Tibial nerve (tissue), 4 donors: ENCODE data around the gene DRAM1. TPM values are rescaled to one million over a fixed set of nuclear protein-coding genes. Genes with fewer than 3 reads are reported as not detected.

ENCODE experiments used
- DNase-seq, 2 donors: peaks; one replicate each; pipeline ENCODE4 v3.0.0-alpha.2; 2019; ENCODE audit warnings: low spot score in 2 of 2
- H3K27ac ChIP-seq, 4 donors: fragments of 200-600 bp; sonication (generic) in 3 of 4; one replicate each; pipeline ENCODE4 v1.5.1; 2017 to 2019; ENCODE audit warnings: mild to moderate bottlenecking in 1 of 4
- H3K27me3 ChIP-seq, 2 donors: fragments of 200-600 bp; sonication (generic) in 1 of 2; one replicate each; pipeline versions ENCODE4 v1.5.1 to v1.6.0; 2017 to 2019
- H3K36me3 ChIP-seq, 3 donors: fragments of 200-600 bp; sonication (generic); one replicate each; pipeline ENCODE4 v1.5.1; 2018 to 2019
- H3K4me1 ChIP-seq, 4 donors: fragments of 200-600 bp; sonication (generic) in 3 of 4; one replicate each; pipeline ENCODE4 v1.5.1; 2017 to 2019
- H3K4me3 ChIP-seq, 4 donors: fragments of 200-600 bp; sonication (generic) in 3 of 4; one replicate each; pipeline ENCODE4 v1.5.1; 2017 to 2019; ENCODE audit warnings: mild to moderate bottlenecking in 1 of 4, moderate library complexity in 1 of 4
- H3K9me3 ChIP-seq, 4 donors: fragments of 200-600 bp; sonication (generic) in 3 of 4; one replicate each; pipeline ENCODE4 v1.5.1; 2017 to 2019
- CTCF ChIP-seq, 5 experiments: fragments of 200-600 bp in 3 of 5; fragments of 450-650 bp in 2 of 5; sonication (generic) in 3 of 5; IDR thresholded peaks; one replicate each; pipeline ENCODE4 v1.5.1; 2016 to 2019; ENCODE audit warnings: antibody characterized with exemption in 5 of 5, mild to moderate bottlenecking in 3 of 5, moderate library complexity in 2 of 5
- EP300 ChIP-seq, 2 donors: sonication (generic); formaldehyde crosslinking; IDR thresholded peaks; one replicate each; pipeline ENCODE4 v1.6.1; 2017; ENCODE audit warnings: antibody characterized with exemption in 2 of 2, mild to moderate bottlenecking in 1 of 2
- POLR2A ChIP-seq, 2 donors: fragments of 450-650 bp; IDR thresholded peaks; one replicate each; pipeline ENCODE4 v1.6.1; 2017; ENCODE audit warnings: antibody characterized with exemption in 2 of 2, mild to moderate bottlenecking in 2 of 2, moderate library complexity in 2 of 2
- WGBS, 2 donors: methylation state at CpG; one replicate each; pipeline ENCODE4 v1.1.5; 2018; 5-methylcytosine and 5-hydroxymethylcytosine counted together
- total RNA-seq, 4 donors: library from RNA; depleted of rRNA; stranded (reverse); fragments of >200 nt; gene quantifications; one replicate each; pipeline ENCODE4 v1.1.0, GENCODE V29; 2016

DRAM1 gene
- total RNA-seq, 4 donors from 2014 or later = 14.4 to 23.1 (median 17.8) TPM

- no peak for TF ChIP-seq CTCF (IDR thresholded peaks at IDR 0.05)
- no peak for TF ChIP-seq POLR2A (IDR thresholded peaks at IDR 0.05)
- TF ChIP-seq EP300 (IDR thresholded peaks at IDR 0.05) = no peak
- peak overlapping the region in 3 of 4 donors; percentile 8 to 73 (median 72) for H3K27ac ChIP-seq
- no peak overlapping the region for H3K4me3 ChIP-seq
- 63 to 66% methylated on average over 4 of the region's 4 CpGs for WGBS, 2 donors
- H3K27me3 ChIP-seq = no peaks in the 10 kb centered on the region
- H3K4me1 ChIP-seq = peaks cover 0 to 51% (median 8%) of the 10 kb centered on the region in 4 donors
- DNase-seq = no peak
- no peaks in the 10 kb centered on the region for H3K36me3 ChIP-seq
- no peaks in the 10 kb centered on the region for H3K9me3 ChIP-seq
Observed at GRCh38 chr12:101941306-101942249, 64.2 kb downstream of the DRAM1 start.

GRCh38 chr12:101942250-101942605, 64.8 kb downstream of the DRAM1 start:
- Histone ChIP-seq H3K4me1 (peaks cover 0 to 51% (median 6%) of the 10 kb centered on the region in 4 donors), H3K4me3 (no peak overlapping the region), H3K27ac (peak overlapping the region in 2 of 4 donors; percentile 72 to 73), H3K36me3 (no peaks in the 10 kb centered on the region), H3K27me3 (no peaks in the 10 kb centered on the region), H3K9me3 (no peaks in the 10 kb centered on the region)
- 68 to 83% methylated on average over 1 of the region's 1 CpG for WGBS, 2 donors
- DNase-seq = no peak
- no peak for TF ChIP-seq POLR2A (IDR thresholded peaks at IDR 0.05)
- TF ChIP-seq EP300 (IDR thresholded peaks at IDR 0.05) = no peak
- TF ChIP-seq CTCF (IDR thresholded peaks at IDR 0.05) = no peak

- Histone ChIP-seq H3K4me1 (peaks cover 0 to 41% (median 3%) of the 10 kb centered on the region in 4 donors), H3K27ac (peak overlapping the region in 2 of 4 donors; percentile 2 to 62), H3K9me3 (no peaks in the 10 kb centered on the region), H3K4me3 (no peak overlapping the region), H3K36me3 (no peaks in the 10 kb centered on the region), H3K27me3 (no peaks in the 10 kb centered on the region)
- no peak for DNase-seq
- TF ChIP-seq CTCF (IDR thresholded peaks at IDR 0.05) (no peak), EP300 (IDR thresholded peaks at IDR 0.05) (no peak), POLR2A (IDR thresholded peaks at IDR 0.05) (no peak)
- 48 to 53% methylated on average over 15 of the region's 15 CpGs for WGBS, 2 donors
Observed at GRCh38 chr12:101945369-101946232, 68.2 kb downstream of the DRAM1 start.

GRCh38 chr12:101946233-101946611, 68.8 kb downstream of the DRAM1 start:
- Histone ChIP-seq H3K36me3 (no peaks in the 10 kb centered on the region), H3K27me3 (no peaks in the 10 kb centered on the region), H3K9me3 (no peaks in the 10 kb centered on the region), H3K4me3 (no peak overlapping the region), H3K4me1 (peaks cover 0 to 34% (median 3%) of the 10 kb centered on the region in 4 donors), H3K27ac (peak overlapping the region in 2 of 4 donors; percentile 2 to 62)
- WGBS, 2 donors = 79 to 86% methylated on average over 1 of the region's 1 CpG
- DNase-seq = no peak
- TF ChIP-seq CTCF (IDR thresholded peaks at IDR 0.05) (no peak), EP300 (IDR thresholded peaks at IDR 0.05) (no peak), POLR2A (IDR thresholded peaks at IDR 0.05) (no peak)
